ENCODE data around the gene ZNF652.
A peak's percentile ranks its signal among the peaks of the same experiment; 100 is the strongest.

The ZNF652 gene

DNA sequence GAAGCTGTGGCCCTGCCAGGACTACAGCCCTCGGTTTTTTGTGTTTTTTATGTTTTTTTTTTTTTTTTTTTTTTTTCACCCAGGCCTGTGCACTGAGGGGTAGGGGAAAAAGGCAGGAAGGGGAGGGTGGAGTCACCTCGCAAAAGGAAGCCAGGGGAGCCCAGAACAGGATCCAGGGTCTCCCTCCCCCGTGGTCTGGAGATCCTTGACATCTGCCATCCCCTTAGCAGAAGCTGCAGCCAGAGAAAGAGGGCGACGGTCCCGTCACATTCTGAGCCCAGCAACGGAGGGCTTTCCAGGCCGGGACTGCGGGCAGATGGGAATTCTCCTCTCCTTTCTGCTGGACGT lies 102.4 kb downstream of the ZNF652 start:
- no peak for DNase-seq

DNA sequence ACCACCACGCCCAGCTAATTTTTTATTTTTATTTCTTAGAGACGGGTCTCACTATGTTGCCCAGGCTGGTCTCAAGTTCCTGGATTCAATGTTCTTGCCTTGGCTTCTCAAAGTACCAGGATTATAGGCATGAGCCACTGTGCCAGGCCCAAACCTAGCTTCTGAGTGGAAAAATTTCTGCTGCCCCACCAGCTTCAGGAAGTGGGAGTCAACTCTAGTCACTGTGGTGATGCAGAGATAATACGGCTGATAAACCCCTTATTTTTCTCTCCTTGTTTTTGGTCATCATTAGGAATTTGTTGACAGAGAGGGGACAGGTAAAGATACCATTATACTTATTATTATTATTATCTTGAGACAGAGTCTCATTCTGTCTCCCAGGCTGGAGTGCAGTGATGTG lies 103.7 kb downstream of the ZNF652 start:
- DNase-seq: no peak

DNA sequence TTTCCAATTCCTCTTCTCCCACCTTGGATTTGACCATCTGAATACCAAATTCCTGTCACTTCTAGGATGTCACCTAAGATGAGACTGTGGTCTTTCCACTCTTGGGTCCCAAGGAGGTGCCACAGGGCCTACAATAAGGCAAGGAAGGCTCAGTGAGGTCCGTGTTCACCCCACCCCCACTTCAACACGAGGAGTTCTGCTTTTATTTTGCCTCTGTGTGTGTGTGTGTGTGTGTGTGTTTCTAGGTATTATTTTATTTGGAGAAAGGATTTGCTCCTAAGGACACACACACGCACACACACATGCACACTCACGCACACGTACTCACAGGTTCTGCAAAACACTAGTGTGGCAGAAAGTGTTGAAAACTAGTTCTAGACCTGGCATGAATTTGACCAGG lies 106.9 kb downstream of the ZNF652 start:
- DNase-seq: no peak

DNA sequence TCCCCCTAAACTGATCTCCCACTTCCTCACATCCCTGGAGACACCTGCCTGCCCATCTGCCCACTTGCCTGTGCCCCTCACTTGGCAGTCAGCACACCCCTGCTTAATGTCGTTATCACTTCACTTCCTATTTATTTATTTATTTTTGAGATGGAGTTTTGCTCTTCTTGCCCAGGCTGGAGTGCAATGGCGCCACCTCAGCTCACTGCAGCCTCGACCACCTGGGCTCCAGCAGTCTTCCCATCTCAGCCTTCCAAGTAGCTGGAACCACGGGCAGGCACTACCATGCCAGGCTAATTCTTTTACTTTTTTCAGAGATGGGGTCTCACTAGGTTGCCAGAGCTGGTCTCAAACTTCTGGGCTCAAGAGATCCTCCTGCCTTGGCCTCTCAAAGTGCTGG lies 108.0 kb downstream of the ZNF652 start:
- DNase-seq: no peak

DNA sequence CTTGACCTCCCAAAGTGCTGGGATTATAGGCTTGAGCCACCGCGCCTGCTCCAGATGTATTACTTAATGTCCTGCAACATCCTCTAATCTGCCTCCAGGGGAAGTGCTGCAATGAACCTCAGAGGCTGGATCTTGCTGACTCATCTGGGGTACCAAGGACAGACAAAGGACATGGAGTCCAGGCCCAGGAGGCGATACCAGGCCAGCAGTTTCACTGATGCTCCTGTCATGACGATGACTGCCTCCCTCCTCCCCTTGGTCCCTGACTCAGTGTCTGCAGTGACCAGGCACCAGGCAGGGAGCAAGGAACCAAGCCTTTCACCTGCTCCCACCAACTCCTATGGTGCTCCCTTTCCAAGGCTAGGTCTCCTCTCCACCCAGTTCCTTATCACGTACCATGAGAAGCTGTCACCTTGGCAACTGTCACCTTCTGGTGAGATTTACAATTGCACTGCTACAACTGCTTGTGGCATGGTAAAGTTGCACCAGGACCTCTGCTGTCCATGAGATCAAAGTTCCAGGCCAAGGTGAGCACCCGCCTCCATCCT lies 109.8 kb downstream of the ZNF652 start:
- peak; percentile 74 for DNase-seq

DNA sequence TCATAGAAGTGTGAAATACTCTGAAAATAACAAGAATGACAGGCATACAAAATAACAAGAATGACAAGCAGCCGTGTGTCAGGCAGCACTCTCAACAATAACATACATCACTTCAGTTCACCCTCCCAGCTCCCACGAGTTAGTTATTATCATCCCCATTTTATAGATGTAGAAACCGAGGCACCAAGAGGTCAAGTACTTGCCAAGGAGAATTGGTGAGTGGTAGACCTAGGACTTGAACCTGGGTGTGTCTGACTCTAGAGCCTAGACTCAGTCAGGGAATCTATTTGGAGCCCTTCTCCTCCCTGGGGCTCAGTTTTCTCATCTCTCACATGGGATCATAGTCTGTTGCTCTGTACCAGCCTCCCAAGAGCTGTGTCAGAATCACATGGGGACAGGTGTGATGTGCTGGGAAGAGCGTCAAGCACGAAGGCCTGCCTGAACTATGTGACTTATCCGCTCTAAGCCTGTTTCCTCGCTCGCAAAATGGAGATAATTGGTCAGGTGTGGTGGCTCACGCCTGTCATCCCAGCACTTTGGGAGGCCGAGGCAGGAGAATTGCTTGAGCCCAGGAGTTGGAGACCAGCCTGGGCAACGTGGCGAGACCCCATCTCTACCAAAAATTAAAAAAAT lies 112.0 kb downstream of the ZNF652 start:
- DNase-seq: no peak

DNA sequence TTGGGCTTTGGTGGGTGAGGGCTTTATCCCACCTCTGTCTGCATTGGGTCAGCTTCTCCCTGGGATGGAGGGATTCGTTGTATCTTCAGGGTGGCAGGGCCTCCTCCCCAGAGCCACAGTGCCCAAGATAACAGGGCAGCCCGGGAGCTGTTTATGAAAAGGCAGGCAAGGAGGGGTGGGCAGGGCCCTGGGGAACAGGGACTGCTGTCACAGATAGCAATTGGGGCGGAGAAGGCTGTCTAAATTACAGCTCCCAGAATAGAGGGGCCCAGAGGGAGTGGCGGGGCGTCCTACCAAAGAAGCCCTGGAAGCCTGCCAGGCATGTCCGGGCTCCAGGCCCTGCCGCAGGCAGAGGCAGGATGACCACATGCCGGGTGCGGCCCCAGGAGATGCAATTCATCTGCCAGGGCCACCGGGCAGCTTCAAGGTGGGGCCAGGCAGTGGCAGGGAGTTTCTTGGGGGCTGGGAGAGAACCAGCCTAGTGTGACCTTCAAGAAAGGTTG lies 112.7 kb downstream of the ZNF652 start:
- DNase-seq: no peak

DNA sequence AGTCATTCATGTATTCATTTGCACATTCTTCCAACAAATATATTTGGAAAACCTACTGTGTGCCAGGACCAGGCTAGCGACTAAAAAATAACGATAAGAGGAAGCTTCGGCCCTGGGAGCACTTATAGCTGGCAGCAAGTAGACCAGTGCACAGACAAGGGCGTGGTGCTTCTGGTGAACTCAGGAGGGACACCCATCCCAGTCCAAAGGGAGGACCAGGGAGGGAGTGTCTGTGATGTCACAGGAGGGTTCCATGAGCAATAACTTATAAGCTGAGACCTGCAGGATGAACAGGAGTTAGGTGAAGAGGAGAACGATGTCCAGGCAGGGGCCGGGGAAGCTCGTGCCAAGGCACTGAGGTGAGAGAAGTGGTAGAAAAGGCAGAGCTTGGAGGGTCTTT lies 114.1 kb downstream of the ZNF652 start:
- DNase-seq: no peak

DNA sequence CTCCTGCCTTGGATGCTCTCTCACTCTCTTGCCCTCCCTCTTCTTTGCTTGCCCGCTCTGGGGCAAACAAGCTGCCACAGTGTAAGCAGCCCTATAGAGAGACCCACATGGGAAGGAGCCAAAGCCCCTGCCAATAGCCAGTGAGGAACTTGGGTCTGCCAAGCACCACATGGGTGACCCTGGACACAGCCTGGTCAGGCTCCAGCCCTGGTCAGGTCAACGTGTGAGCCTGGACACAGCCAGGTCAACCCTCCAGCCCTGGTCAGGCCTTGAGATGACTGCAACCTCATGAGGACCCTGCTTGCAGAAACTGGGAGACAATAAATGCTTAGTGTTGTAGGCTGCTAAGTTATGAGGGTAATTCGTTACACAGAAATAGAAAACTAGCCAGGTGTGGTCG lies 117.2 kb downstream of the ZNF652 start:
- DNase-seq: no peak
